Common myeloid progenitor, CD34-positive (primary cell): ENCODE measurements around the gene LRRC8D.

Experiments
- CTCF ChIA-PET: fragments of 350-600 bp; sonication (Branson Sonifier 250); formaldehyde crosslinking; loops from one replicate; lab custom pipeline; 2021; ENCODE audit warnings: antibody characterized with exemption; lab: Charles Lee
- POLR2A ChIA-PET: fragments of 350-600 bp; sonication (Branson Sonifier 250); formaldehyde crosslinking; loops from one replicate; lab custom pipeline; 2021; ENCODE audit warnings: antibody characterized with exemption; lab: Charles Lee
- DNase-seq, 3 donors: peaks; one replicate each; pipeline versions ENCODE4 v3.0.0 to v3.0.0-alpha.2; 2013
- H3K27ac ChIP-seq, 2 experiments: 1 replicate in 1 of 2; 2 replicates in 1 of 2; pipeline ENCODE4 v1.7.0; 2013; ENCODE audit warnings: inconsistent platforms in 2 of 2, low read length in 2 of 2, mild to moderate bottlenecking in 2 of 2, low read depth in 1 of 2, moderate library complexity in 1 of 2; ENCODE audit not compliant: severe bottlenecking in 2 of 2, insufficient read depth in 1 of 2, poor library complexity in 1 of 2
- H3K27me3 ChIP-seq, 5 experiments: replicated peaks in 2 of 5; 1 replicate in 3 of 5; 2 replicates in 2 of 5; pipeline versions ENCODE4 v1.6.1 to v1.7.0; 2013; ENCODE audit warnings: low read length in 4 of 5, mild to moderate bottlenecking in 2 of 5, moderate library complexity in 2 of 5, inconsistent platforms in 1 of 5; ENCODE audit not compliant: insufficient read depth in 5 of 5, control insufficient read depth in 4 of 5
- H3K36me3 ChIP-seq, 4 experiments: 1 replicate in 2 of 4; 2 replicates in 2 of 4; pipeline versions ENCODE4 v1.6.1 to v1.7.0; 2013; ENCODE audit warnings: low read length in 3 of 4, control low read depth in 1 of 4, mild to moderate bottlenecking in 1 of 4; ENCODE audit not compliant: control insufficient read depth in 4 of 4, insufficient read depth in 4 of 4
- H3K4me1 ChIP-seq, 4 experiments: 1 replicate in 3 of 4; 2 replicates in 1 of 4; pipeline versions ENCODE4 v1.6.1 to v1.7.1; 2013; ENCODE audit warnings: low read length in 3 of 4, mild to moderate bottlenecking in 3 of 4, control low read depth in 1 of 4, inconsistent platforms in 1 of 4, moderate library complexity in 1 of 4; ENCODE audit not compliant: control insufficient read depth in 4 of 4, insufficient read depth in 4 of 4; ENCODE audit errors: control extremely low read depth in 1 of 4
- H3K4me3 ChIP-seq, 7 experiments: 1 replicate in 4 of 7; 2 replicates in 3 of 7; pipeline versions ENCODE4 v1.5.1 to v1.7.0; 2013; ENCODE audit warnings: mild to moderate bottlenecking in 7 of 7, low read length in 6 of 7, moderate library complexity in 6 of 7, inconsistent platforms in 2 of 7, low read depth in 2 of 7, control low read depth in 1 of 7; ENCODE audit not compliant: insufficient read depth in 4 of 7, control insufficient read depth in 1 of 7; ENCODE audit errors: extremely low read depth in 1 of 7
- H3K9me3 ChIP-seq, 5 experiments: 1 replicate in 4 of 5; 2 replicates in 1 of 5; pipeline versions ENCODE4 v1.6.1 to v1.7.1; 2013; ENCODE audit warnings: low read length in 4 of 5, mild to moderate bottlenecking in 2 of 5, inconsistent platforms in 1 of 5, low read depth in 1 of 5, moderate library complexity in 1 of 5; ENCODE audit not compliant: control insufficient read depth in 4 of 5, insufficient read depth in 2 of 5; ENCODE audit errors: control extremely low read depth in 1 of 5
- WGBS: methylation state at CpG from one replicate; pipeline ENCODE4 v1.1.5; 2013; ENCODE audit not compliant: insufficient coverage; 5-methylcytosine and 5-hydroxymethylcytosine counted together

Gene LRRC8D

GRCh38 chr1:89834083-89834704, 13.4 kb downstream of the LRRC8D start:
- 80% methylated on average over 2 of the region's 3 CpGs for WGBS
- POLR2A ChIA-PET = no interaction called here
- Histone ChIP-seq H3K27ac (no peak overlapping the region), H3K9me3 (no peaks in the 10 kb centered on the region), H3K4me1 (peaks cover 0 to 36% (median 18%) of the 10 kb centered on the region in 4 experiments), H3K27me3 (no peaks in the 10 kb centered on the region), H3K36me3 (peaks cover 0 to 3% (median 1%) of the 10 kb centered on the region in 4 experiments), H3K4me3 (no peak overlapping the region)
- CTCF ChIA-PET = interaction anchor here (1.0 to 4.0 kb wide), 14 partner anchors 9 to 352 kb away, joined by 3 to 31 read pairs (median 6); partner anchors contain the start of gene LRRC8D
- peak in 2 of 3 donors; percentile 44 to 45 for DNase-seq

GRCh38 chr1:89836252-89837035, 15.6 kb downstream of the LRRC8D start:
- Histone ChIP-seq H3K9me3 (no peaks in the 10 kb centered on the region), H3K27me3 (no peaks in the 10 kb centered on the region), H3K36me3 (peaks cover 0 to 3% (median 1%) of the 10 kb centered on the region in 4 experiments), H3K4me1 (peaks cover 0 to 36% (median 20%) of the 10 kb centered on the region in 4 experiments), H3K27ac (no peak overlapping the region), H3K4me3 (no peak overlapping the region)
- ChIA-PET POLR2A (no interaction called here), CTCF (interaction anchor here (0.8 to 4.0 kb wide), 8 partner anchors 7 to 149 kb away, joined by 3 to 16 read pairs (median 4); no protein-coding TSS in a partner anchor)
- DNase-seq = peak in 1 of 3 donors; percentile 19
- 92% methylated on average over 2 of the region's 8 CpGs for WGBS

- no peak for DNase-seq
Measured at GRCh38 chr1:89837036-89837481, 16.2 kb downstream of the LRRC8D start.

GRCh38 chr1:89837510-89837909, 16.7 kb downstream of the LRRC8D start:
- H3K4me3 ChIP-seq = no peak overlapping the region
- H3K9me3 ChIP-seq = no peaks in the 10 kb centered on the region
- ChIA-PET POLR2A (no interaction called here), CTCF (interaction anchor here (0.7 to 3.7 kb wide), 3 partner anchors 9 to 150 kb away, joined by 3 to 12 read pairs (median 3); no protein-coding TSS in a partner anchor)
- no peak for DNase-seq
- H3K36me3 ChIP-seq = peaks cover 0 to 3% (median 1%) of the 10 kb centered on the region in 4 experiments
- H3K27ac ChIP-seq = no peak overlapping the region
- H3K4me1 ChIP-seq = peaks cover 3 to 36% (median 20%) of the 10 kb centered on the region in 4 experiments
- H3K27me3 ChIP-seq = no peaks in the 10 kb centered on the region
- WGBS = 100% methylated on average over 2 of the region's 4 CpGs

More at GRCh38 chr1:89837036-89837481, 16.2 kb downstream of the LRRC8D start:
- ChIA-PET POLR2A (no interaction called here), CTCF (interaction anchor here (0.7 to 3.7 kb wide), 3 partner anchors 9 to 150 kb away, joined by 3 to 12 read pairs (median 3); no protein-coding TSS in a partner anchor)
- no peak overlapping the region for H3K4me3 ChIP-seq
- no peak overlapping the region for H3K27ac ChIP-seq
- no peaks in the 10 kb centered on the region for H3K27me3 ChIP-seq
- no peaks in the 10 kb centered on the region for H3K9me3 ChIP-seq
- H3K36me3 ChIP-seq = peaks cover 0 to 3% (median 1%) of the 10 kb centered on the region in 4 experiments
- peaks cover 0 to 32% (median 17%) of the 10 kb centered on the region in 4 experiments for H3K4me1 ChIP-seq

GRCh38 chr1:89839516-89839915, 18.7 kb downstream of the LRRC8D start:
- Histone ChIP-seq H3K9me3 (no peaks in the 10 kb centered on the region), H3K4me1 (peaks cover 9 to 50% (median 35%) of the 10 kb centered on the region in 4 experiments), H3K27ac (no peak overlapping the region), H3K4me3 (no peak overlapping the region), H3K36me3 (peaks cover 0 to under 1% (median under 1%) of the 10 kb centered on the region in 4 experiments), H3K27me3 (no peaks in the 10 kb centered on the region)
- DNase-seq = no peak
- CTCF ChIA-PET = interaction anchor here (0.9 to 3.7 kb wide), 3 partner anchors 11 to 129 kb away, joined by 4 to 12 read pairs (median 4); no protein-coding TSS in a partner anchor
- POLR2A ChIA-PET = no interaction called here
- 80% methylated on average over 2 of the region's 3 CpGs for WGBS

- no peak for DNase-seq
- Histone ChIP-seq H3K9me3 (no peaks in the 10 kb centered on the region), H3K4me3 (no peak overlapping the region), H3K36me3 (peaks cover 0 to 11% (median 1%) of the 10 kb centered on the region in 4 experiments), H3K4me1 (peaks cover 9 to 48% (median 34%) of the 10 kb centered on the region in 4 experiments), H3K27me3 (no peaks in the 10 kb centered on the region), H3K27ac (no peak overlapping the region)
- WGBS = 100% methylated on average over 2 of the region's 2 CpGs
- CTCF ChIA-PET = interaction anchor here (0.7 to 3.2 kb wide), 10 partner anchors 16 to 318 kb away, joined by 3 to 35 read pairs (median 5); no protein-coding TSS in a partner anchor
- POLR2A ChIA-PET = interaction anchor here (0.7 kb wide), 1 partner anchor 70 kb away, joined by 3 read pairs; no protein-coding TSS in a partner anchor
Measured at GRCh38 chr1:89841507-89841906, 20.7 kb downstream of the LRRC8D start.
